Esophagus squamous epithelium (tissue), 4 donors: ENCODE results near the gene CDK6.

Source experiments
- CTCF ChIP-seq, 6 experiments: fragments of 450-650 bp in 4 of 6; fragments of 200-600 bp in 2 of 6; sonication (generic) in 2 of 6; IDR thresholded peaks; one replicate each; pipeline ENCODE4 v1.5.1; 2016 to 2019; ENCODE audit warnings: antibody characterized with exemption in 6 of 6, mild to moderate bottlenecking in 4 of 6, moderate library complexity in 4 of 6
- POLR2A ChIP-seq, 4 donors: fragments of 450-650 bp; IDR thresholded peaks; one replicate each; pipeline ENCODE4 v1.6.1; 2017; ENCODE audit warnings: antibody characterized with exemption in 4 of 4, mild to moderate bottlenecking in 4 of 4, moderate library complexity in 3 of 4

- TF ChIP-seq CTCF (IDR thresholded peaks at IDR 0.05) = no peak
- TF ChIP-seq POLR2A (IDR thresholded peaks at IDR 0.05) = no peak
Measured at GRCh38 chr7:92769844-92770243, 66.5 kb downstream of the CDK6 start.
